Spinal cord (tissue), 10 donors: ENCODE data around the gene FANCC. TPM values are rescaled to one million over a fixed set of nuclear protein-coding genes. Genes with fewer than 3 reads are reported as not detected.
A peak's percentile ranks its signal among the peaks of the same experiment; 100 is the strongest.

Experiments
- DNase-seq, 6 donors: peaks; one replicate each; pipeline versions ENCODE4 v3.0.0 to v3.0.0-alpha.2; 2013 to 2015; ENCODE audit warnings: low spot score in 6 of 6, low read depth in 4 of 6
- H3K27ac ChIP-seq: one replicate; pipeline ENCODE4 v1.5.1; 2013; ENCODE audit warnings: low read depth, low read length, control low read depth
- H3K27me3 ChIP-seq: one replicate; pipeline ENCODE4 v1.6.1; 2013; ENCODE audit warnings: low read length; ENCODE audit not compliant: control insufficient read depth, insufficient read depth
- H3K36me3 ChIP-seq: one replicate; pipeline ENCODE4 v1.6.1; 2013; ENCODE audit warnings: low read length; ENCODE audit not compliant: control insufficient read depth, insufficient read depth
- H3K4me1 ChIP-seq: one replicate; pipeline ENCODE4 v1.6.1; 2013; ENCODE audit warnings: low read length; ENCODE audit not compliant: control insufficient read depth, insufficient read depth
- H3K4me3 ChIP-seq: one replicate; pipeline ENCODE4 v1.5.1; 2013; ENCODE audit warnings: low read depth, low read length, control low read depth
- H3K9me3 ChIP-seq: one replicate; pipeline ENCODE4 v1.6.1; 2013; ENCODE audit warnings: low read length; ENCODE audit not compliant: control insufficient read depth, insufficient read depth
- WGBS: methylation state at CpG from one replicate; pipeline ENCODE4 v1.1.5; 2013; ENCODE audit warnings: missing lambda C conversion rate; ENCODE audit not compliant: insufficient coverage; 5-methylcytosine and 5-hydroxymethylcytosine counted together
- polyA plus RNA-seq, 2 donors: library from polyadenylated mRNA; unstranded; fragments of 120-200 nt; gene quantifications; one replicate each; pipeline ENCODE4 v1.2.1, GENCODE V29; 2013; ENCODE audit not compliant: insufficient read length in 2 of 2
- total RNA-seq, 2 donors: library from RNA; depleted of rRNA in 1 of 2; stranded (reverse); fragments of 120-200 nt in 1 of 2; fragments of >200 nt in 1 of 2; gene quantifications; one replicate each; pipeline versions ENCODE4 v1.2.3 to v1.2.4, GENCODE V29; 2013 to 2014
- donor health status: healthy.

FANCC gene
- total and polyA plus RNA-seq, 4 donors, result 14.1 to 16.6 (median 15.3) TPM

DNA sequence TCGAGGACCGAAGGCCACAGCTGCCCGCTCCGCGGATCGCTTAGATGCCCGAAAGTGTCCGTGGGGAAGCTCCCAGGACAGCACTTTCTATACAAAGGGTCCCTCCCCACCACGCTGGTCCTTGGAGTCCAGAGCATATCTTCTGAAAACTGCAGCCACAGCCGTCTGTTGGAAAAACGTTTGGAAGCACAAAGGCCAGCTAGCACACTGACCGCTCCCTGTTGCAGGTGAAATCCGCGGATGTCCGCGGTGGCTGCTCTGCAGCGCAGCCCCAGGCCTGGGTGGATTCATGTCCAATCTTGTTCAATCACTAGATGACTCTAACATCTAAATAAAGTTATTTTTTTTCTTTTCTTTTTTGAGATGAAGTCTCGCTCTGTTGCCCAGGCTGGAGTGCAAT, 32.8 kb upstream of the FANCC start:
- Histone ChIP-seq H3K27ac (no peak overlapping the region), H3K36me3 (no peaks in the 10 kb centered on the region), H3K27me3 (peaks cover 18% of the 10 kb centered on the region), H3K4me3 (no peak overlapping the region), H3K4me1 (peaks cover 13% of the 10 kb centered on the region), H3K9me3 (no peaks in the 10 kb centered on the region)
- no peak for DNase-seq
- 74% methylated on average over 16 of the region's 18 CpGs for WGBS

DNA sequence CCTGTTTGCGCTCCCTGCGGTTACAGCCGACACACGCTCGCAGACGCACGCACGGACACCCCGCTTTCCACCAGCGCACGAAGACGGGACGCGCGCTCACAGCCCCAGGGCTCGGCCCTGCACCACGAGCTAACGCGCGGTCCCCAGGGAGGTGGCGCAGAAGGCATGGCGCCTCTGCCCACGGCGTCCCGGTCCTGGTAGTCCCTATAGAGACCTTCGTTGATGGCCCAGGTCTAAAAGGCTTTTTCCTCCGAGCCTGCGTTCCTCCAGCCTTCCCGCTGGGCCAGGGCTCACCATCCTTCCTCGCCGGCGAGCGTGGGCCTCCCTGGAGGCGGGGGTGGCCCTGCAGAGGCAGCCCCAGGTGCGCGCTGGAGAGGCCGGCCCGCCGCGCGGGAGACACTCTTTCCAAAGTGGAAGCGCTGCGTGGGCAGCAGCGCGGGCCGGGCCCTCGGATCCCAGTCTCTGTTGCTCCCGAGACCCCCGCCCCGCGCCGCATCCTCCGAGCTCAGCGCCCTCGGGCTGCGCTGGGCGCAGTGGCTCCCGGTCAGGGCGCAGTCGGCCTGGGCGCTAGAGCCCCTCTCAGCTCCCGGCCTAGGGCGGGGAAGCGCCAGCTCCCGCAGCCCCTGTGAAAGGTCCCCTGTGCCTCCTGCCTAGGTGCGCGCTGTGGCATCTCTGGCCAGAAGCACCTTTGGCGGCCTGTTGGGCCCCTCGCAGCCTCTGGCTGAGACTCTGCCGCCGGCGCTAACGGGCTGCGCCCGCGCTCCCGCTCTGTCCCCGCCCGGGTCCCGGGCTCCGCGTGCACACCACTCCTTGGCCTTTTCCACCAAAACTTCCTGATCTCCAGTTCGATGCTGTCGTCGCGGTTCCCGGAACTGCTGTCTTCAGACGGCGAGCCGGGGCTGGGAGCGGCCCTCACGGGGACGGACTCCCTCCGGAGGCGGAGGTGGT, 31.9 kb upstream of the FANCC start:
- Histone ChIP-seq H3K27me3 (peaks cover 18% of the 10 kb centered on the region), H3K4me3 (peak overlapping the region; percentile 42), H3K9me3 (no peaks in the 10 kb centered on the region), H3K27ac (no peak overlapping the region), H3K36me3 (no peaks in the 10 kb centered on the region), H3K4me1 (peaks cover 13% of the 10 kb centered on the region)
- DNase-seq, result peak in 2 of 6 donors; percentile 46 to 70
- WGBS, result 3% methylated on average over 95 of the region's 95 CpGs

DNA sequence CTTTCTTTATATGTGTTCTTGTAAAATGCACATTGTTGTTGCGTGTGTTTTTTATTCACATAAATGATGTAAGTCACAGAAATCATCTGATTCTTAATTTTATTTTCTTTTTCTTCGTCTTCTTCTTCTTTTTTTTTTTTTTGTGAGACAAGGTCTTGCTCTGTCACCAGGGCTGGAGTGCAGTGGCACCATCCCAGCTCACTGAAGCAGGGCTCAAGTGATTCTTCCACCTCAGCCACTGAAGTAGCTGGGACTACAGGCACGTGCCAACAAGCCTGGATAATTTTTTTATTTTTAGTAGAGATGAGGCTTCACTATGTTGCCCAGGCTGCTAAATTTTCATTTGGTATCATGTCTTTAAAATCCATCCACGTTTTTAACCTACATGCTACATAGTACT, 28.5 kb upstream of the FANCC start:
- 40% methylated on average over 1 of the region's 4 CpGs for WGBS
- no peaks in the 10 kb centered on the region for H3K36me3 ChIP-seq
- peaks cover 18% of the 10 kb centered on the region for H3K27me3 ChIP-seq
- H3K4me1 ChIP-seq, result peaks cover 13% of the 10 kb centered on the region
- H3K27ac ChIP-seq, result no peak overlapping the region
- no peak overlapping the region for H3K4me3 ChIP-seq
- no peak for DNase-seq
- H3K9me3 ChIP-seq, result no peaks in the 10 kb centered on the region

DNA sequence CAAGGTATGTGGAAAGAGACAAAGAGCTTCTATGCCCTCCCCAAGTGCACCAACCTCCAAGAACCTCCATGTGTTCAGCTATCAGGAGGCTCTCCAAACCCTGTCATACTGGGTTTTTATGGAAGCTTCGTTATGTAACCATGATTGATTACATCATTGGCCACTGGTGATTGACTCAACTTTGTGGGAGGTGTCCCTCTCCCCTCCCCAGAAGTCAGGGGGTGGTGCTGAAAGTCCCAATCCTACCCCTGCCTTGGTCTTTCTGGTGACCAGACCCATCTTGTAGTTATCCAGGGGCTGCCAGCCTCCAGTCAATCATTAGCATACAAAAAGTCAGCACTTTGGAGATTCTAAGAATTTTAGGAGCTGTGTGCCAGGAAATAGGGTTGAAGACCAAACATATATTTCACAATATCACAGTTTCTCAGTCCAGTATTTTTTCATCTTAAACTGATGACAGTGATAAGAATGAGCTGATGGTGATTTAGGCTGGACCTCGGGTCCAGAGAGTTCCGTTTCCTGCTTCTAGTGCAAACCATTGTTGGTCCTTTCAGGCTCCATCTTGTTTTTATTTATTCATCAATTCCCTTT, 27.3 kb upstream of the FANCC start:
- Histone ChIP-seq H3K9me3 (no peaks in the 10 kb centered on the region), H3K27ac (no peak overlapping the region), H3K36me3 (no peaks in the 10 kb centered on the region), H3K27me3 (peaks cover 14% of the 10 kb centered on the region), H3K4me3 (no peak overlapping the region), H3K4me1 (peaks cover 10% of the 10 kb centered on the region)
- no CpG with 5 or more reads among the region's 3 CpGs for WGBS
- no peak for DNase-seq

DNA sequence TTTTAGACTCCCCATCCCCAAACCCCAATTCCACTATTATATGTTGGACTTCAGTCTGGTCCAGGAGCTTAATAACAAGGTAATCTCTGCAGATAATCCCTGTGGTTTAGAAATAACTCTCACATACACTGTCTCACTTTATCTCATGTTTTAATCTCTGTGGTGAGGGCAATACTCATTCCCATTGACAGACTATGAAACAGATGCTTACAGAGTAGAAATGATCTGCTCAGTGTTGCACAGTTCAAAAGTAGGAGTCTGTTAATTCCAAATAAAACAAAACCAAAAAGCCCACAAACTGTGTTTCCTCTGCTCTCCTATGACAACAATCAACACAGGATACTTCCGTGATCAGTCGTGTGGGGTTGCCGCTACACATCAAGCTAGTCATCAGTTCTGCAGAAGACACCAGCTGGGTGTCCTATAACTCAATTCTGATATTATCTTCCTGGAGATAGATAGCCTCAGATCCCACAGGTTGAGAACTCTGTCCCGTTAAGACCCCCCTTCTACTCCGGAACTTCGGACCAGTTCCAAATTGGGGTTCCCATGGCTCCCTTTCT, 26.3 kb upstream of the FANCC start:
- Histone ChIP-seq H3K27me3 (peaks cover 4% of the 10 kb centered on the region), H3K4me3 (no peak overlapping the region), H3K27ac (no peak overlapping the region), H3K4me1 (peaks cover under 1% of the 10 kb centered on the region), H3K9me3 (no peaks in the 10 kb centered on the region), H3K36me3 (no peaks in the 10 kb centered on the region)
- no peak for DNase-seq
- WGBS, result 76% methylated on average over 5 of the region's 6 CpGs

DNA sequence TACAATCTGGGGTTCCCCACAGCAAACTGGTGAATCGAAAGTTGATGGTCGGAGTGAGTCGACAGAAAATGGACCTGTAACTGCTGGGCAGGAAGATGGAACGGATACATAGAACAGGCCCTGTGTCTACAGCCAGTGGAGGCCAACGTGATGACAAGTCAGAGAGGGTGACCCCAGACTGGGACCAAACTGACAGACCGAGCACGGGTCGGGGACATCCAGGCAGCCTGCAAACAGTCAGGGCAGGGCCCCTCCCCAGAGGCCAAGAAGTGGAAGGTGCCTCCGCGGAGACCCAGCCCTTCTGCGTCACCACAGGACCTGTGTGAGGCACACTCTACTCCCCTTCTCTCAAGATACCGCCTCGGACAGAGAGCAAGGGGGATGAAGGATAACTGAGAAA, 25.1 kb upstream of the FANCC start:
- DNase-seq, result no peak
- Histone ChIP-seq H3K4me3 (no peak overlapping the region), H3K4me1 (no peaks in the 10 kb centered on the region), H3K27ac (no peak overlapping the region), H3K36me3 (no peaks in the 10 kb centered on the region), H3K27me3 (no peaks in the 10 kb centered on the region), H3K9me3 (peaks cover 5% of the 10 kb centered on the region)
- WGBS, result 98% methylated on average over 7 of the region's 13 CpGs

DNA sequence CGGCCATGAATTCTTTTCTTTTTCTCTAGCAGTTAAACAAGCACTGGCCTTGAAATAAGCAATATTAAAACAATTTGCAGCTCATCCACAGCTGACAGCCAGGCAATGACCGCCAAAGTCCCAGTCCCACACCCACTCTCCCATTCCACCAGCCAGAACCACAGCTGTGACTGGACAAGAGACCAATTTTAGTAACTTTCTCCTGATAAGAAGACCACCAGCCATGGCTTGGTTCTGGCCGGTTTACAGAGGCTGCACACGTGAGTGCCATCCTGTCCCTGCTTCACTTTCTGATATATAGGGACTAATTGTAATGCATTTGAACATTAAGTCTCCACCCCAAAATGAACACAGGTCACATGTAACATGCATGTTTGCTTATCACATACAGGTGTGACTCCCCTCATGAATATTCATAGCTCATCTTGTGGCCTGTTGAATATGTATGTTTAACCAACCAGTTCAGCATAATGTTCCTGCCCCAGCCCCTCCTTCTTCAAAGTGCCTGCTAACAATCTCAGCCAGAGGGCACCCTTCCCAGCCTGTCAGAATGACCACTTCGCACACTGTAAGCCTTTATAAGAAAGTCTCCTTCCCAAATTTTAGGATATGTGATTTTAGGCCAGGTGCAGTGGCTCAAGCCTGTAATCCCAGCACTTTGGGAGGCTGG, 23.9 kb upstream of the FANCC start:
- Histone ChIP-seq H3K4me1 (no peaks in the 10 kb centered on the region), H3K27ac (no peak overlapping the region), H3K4me3 (no peak overlapping the region), H3K9me3 (peaks cover 5% of the 10 kb centered on the region), H3K36me3 (no peaks in the 10 kb centered on the region), H3K27me3 (no peaks in the 10 kb centered on the region)
- 90% methylated on average over 1 of the region's 5 CpGs for WGBS
- DNase-seq, result peak in 2 of 6 donors; percentile 15 to 20

DNA sequence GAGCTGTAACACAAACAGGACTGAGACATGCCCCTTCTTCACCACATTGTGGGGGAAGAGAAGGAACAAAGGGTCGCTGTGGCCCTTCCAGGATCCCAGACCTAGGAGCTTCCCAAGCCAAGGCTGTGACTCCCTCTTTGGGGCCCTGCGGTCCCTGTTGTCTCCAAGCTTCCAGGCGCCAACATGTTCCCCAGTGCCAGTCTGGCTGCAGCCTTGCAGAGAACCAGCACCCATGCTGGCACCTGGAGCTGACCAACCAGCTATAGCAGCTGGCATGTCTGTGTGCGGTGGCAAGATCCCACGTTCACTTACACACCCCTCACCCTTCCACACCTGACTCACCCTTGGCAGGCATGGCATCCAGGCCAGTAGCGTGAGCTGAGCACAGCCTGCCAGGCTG, 20.7 kb upstream of the FANCC start:
- Histone ChIP-seq H3K9me3 (peaks cover 5% of the 10 kb centered on the region), H3K36me3 (no peaks in the 10 kb centered on the region), H3K27me3 (no peaks in the 10 kb centered on the region), H3K4me3 (no peak overlapping the region), H3K27ac (no peak overlapping the region), H3K4me1 (no peaks in the 10 kb centered on the region)
- no peak for DNase-seq
- 89% methylated on average over 6 of the region's 6 CpGs for WGBS

DNA sequence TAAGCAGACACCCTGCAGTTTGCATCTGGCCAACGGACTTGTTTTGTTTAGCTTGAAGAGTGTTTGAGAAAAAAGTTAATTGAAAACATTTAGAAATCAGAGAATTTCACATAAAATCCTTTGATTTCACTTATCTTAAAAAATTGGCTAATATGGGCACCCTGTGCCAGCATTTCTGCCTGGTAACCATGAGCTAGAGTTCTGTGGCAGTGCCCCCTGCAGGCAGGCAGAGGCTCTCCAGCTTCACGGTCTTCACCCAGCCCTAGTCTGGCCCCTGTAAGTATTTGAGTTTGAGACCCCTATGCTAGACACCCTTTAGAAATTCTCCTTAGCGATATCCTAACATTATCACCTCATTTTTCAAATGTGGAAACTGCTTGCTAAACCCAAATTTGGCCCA, 18.8 kb upstream of the FANCC start:
- no peak for DNase-seq
- no CpG with 5 or more reads among the region's 3 CpGs for WGBS

More for the DNA sequence above, 18.8 kb upstream of the FANCC start:
- Histone ChIP-seq H3K4me1 (no peaks in the 10 kb centered on the region), H3K36me3 (no peaks in the 10 kb centered on the region), H3K27ac (no peak overlapping the region), H3K27me3 (no peaks in the 10 kb centered on the region), H3K9me3 (peaks cover 5% of the 10 kb centered on the region), H3K4me3 (no peak overlapping the region)
